Activated CD4-positive, CD25-positive, alpha-beta regulatory T cell (primary cell): Measurements from ENCODE around the gene XIST.
"Not testable (repeated sequence)": the region's sequence is repeated elsewhere in the genome, so short reads cannot be mapped to it uniquely, and the experiment has no call there.

Experiments used
- DNase-seq, 4 experiments: peaks; one replicate each; lab custom pipeline; 2025; lab: John Stamatoyannopoulos, UW

XIST gene

DNA sequence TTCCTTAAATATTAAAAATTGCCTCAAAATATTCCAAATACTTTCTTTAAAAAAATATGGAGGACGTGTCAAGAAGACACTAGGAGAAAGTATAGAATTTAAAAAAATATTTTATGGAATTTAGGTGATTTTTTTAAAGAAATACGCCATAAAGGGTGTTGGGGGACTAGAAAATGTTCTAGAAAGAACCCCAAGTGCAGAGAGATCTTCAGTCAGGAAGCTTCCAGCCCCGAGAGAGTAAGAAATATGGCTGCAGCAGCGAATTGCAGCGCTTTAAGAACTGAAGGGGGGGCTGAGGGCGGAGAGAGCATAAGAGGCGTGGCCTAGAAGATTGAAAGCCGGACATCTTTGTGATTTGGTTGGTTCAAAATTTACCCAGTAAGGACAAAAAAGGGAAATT, at the start of gene XIST:
Gene XIST (minus strand): TSS at position 248 of the 400 bp plus-strand sequence.
- DNase-seq: no peak

DNA sequence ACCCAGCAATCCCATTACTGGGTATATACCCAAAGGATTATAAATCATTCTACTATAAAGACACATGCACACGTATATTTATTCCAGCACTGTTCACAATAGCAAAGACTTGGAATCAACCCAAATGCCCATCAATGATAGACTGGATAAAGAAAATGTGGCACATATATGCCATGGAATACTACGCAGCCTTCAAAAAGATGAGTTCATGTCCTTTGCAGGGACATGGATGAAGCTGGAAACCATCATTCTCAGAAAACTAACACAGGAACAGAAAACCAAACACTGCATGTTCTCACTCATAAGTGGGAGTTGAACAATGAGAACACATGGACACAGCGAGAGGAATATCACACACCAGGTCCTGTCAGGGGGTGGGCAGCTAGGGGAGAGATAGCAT, 45.8 kb upstream of the XIST start:
- not testable (repeated sequence) for DNase-seq

DNA sequence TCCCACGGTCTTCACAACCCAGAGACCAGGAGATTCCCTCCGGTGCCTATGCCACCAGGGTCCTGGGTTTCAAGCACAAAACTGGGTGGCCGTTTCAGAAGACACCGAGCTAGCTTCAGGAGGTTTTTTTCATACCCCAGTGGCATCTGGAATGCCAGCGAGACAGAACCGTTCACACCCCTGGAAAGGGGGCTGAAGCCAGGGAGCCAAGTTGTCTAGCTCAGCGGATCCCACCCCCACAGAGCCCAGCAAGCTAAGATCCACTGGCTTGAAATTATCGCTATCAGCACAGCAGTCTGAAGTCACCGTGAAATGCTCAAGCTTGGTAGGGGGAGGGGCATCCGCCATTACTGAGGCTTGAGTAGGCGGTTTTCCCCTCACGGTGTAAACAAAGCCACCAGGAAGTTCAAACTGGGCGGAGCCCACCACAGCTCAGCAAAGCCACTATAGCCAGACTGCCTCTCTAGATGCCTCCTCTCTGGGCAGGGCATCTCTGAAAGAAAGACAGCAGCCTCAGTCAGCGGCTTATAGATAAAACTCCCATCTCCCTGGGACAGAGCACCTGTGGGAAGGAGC, 40.1 kb upstream of the XIST start:
- not testable (repeated sequence) for DNase-seq

DNA sequence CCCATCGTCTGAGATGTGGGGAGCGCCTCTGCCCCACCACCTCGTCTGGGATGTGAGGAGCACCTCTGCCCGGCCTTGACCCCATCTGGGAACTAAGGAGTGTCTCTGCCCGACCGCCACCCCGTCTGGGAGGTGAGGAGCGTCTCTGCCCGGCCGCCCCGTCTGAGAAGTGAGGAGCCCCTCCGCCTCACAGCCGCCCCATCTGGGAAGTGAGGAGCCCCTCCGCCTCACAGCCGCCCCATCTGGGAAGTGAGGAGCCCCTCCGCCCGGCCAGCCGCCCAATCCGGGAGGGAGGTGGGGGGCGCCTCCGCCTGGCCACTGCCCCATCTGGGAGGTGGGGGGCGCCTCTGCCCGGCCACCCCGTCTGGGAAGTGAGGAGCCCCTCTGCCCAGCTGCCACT, 29.7 kb upstream of the XIST start:
- DNase-seq: not testable (repeated sequence)

DNA sequence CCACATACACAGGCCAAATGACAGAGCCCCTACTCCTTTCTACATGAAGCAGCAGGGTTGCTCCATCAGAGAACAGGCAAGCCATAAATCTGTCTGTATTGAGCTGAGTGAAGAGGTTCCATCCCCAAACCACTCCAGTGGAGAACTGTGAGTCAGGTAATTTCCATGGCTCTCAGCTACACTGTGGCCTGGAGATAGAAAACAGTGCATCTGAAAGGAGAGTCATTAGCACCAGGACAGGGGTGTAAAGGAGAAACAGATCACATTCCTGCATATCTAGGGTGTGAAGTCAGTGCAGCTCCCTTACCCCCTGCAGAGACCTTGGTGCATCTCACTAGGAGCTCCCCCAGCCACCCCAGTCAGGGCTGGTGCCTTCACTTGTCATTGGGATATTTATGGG, 25.2 kb upstream of the XIST start:
- no peak for DNase-seq

DNA sequence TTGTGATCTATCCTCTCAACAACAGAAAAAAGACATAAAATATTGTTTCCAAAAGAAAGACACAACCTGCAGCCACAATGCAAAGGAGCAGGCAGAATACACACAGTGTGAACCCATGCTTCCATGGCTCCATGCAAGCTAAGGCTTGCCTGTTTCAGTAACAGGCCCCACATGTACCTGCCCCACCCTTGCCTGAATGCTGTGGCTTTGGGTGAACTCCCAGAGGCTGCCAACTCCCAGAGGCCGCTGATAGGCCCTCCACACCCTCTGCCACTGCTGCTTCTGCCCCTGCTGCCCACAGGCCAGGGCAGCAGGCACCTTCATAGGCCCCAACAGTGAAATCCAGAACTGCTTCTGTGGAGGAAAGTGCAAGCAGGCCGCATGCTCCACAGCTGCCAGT, 24.4 kb upstream of the XIST start:
- no peak for DNase-seq

DNA sequence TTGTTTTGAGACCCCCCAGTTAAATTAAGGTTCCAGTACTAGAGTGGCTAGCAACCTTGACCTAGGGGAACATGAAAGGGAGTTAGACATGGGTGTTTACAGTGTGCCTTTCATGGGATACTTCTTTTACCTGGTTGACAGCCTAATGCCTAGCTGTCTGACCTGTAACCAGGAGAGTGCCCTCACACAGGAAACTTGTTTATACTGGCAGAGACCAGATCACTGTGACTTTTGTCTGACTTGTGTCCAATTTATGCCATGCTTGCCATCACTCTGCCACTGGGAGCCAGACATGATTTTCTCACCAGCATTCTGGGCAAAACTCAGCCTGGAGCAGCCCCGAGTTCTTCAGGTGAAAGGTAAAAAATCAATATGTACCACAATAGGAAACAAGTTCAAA, 16.4 kb upstream of the XIST start:
- no peak for DNase-seq

DNA sequence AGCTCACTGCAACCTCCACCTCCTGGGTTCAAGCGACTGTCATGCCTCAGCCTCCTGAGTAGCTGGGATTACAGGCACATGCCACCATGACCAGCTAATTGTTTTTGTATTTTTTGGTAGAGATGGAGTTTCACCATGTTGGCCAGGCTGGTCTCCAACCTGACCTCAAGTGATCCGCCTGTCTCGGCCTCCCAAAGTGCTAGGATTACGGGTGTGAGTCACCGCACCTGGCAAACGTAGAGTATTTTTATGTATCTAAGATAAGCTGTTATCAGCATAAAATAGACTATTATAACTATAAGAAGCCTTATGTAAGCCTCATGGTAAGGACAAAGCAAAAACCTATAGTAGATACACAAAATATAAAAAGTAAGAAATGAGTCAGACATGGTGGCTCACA, 14.6 kb upstream of the XIST start:
- DNase-seq: no peak

DNA sequence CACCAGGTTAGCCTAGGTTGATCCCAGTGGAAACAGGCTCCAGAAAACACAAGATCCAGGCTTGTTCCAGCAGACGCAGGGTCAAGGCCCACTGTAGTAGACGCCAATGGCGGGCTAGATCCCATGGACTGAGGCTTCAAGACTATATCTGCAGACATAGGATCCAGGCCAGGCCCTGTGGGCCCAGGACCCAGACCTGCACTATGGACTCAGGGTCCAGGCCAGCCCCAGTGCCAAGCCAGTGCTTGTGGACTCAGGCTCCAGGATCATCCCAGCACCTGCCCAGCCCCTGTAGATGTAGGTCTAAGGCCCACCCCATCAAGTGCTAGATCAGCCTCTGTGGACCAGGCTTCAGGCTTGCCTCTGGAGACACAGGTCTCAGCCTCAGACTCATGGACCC, 11.3 kb upstream of the XIST start:
- DNase-seq: no peak

DNA sequence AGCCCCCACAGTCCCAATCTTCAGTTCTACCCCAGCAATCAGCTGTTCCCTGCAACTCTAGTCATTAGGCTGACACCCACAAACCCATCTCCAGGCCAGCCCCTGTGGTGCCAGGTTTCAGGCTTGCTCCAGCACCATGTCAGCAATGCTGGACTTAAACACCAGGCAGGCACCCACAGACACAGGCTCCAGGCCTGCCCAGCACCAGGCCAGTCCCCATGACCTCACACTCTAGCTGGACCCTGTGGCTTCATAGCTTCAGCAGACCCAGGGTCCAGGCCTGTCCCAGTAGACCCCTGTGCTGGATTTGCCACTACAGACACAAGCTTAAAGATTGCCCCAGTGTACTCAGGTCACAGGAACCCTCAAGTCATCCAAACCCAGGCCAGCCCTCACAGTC, 10.8 kb upstream of the XIST start:
- DNase-seq: no peak

DNA sequence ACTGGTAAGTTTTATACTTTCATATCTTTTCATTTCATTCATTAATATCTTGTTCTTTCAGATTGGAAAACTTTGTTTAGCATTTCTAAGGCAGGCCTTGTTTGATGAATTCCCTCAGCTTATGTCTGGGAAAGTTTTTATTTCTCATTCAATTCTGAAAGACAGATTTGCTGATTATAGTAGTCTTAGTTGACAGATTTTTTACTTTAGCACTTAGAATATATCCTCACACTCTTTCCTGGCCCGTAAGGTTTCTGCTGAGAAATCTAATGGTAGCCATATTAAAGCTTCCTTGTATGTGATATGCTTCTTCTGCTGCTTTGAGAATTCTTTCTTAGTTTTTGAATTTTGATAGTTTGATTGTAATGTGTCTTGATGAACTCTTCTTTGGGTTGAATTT, 7.1 kb upstream of the XIST start:
- no peak for DNase-seq

DNA sequence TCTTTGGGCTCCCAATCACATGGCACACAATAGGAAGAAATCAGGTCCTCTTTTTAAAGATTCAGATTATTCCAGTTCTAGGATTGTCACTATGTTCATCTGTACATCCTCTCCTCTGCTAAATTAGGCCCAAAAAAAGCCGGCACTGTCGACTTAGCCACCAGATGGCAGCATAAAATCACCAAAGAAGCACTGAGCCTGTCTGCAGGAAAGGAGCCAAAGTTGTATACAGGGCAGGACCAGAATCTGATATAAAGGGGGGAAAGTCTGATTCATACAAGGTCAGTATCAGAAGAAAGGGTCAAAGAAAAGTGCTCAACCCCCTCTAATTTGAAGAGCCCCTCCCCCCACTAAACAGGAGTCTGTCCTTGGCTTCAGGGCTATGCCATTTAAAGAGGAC, 3.0 kb upstream of the XIST start:
- DNase-seq: peak in 3 of 4 experiments; percentile 2 to 9 (median 2)

DNA sequence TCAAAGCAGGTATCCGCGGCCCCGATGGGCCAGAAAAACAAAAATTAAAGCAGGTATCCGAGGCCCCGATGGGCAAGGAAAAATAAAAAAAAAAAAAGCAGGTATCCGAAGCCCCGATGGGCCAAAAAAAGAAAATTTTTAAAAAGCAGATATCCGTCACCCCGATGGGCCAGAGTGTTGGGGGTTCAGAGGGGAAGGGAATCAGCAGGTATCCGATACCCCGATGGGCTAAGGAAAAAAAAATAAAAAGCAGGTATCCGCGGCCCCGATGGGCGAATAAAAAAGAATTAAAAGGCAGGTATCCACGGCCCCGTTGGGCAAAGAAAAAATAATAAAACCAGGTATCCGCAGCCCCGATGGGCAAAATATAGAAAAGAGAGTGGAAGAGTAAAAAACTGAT, 492 bp downstream of the XIST start:
- DNase-seq: no peak

DNA sequence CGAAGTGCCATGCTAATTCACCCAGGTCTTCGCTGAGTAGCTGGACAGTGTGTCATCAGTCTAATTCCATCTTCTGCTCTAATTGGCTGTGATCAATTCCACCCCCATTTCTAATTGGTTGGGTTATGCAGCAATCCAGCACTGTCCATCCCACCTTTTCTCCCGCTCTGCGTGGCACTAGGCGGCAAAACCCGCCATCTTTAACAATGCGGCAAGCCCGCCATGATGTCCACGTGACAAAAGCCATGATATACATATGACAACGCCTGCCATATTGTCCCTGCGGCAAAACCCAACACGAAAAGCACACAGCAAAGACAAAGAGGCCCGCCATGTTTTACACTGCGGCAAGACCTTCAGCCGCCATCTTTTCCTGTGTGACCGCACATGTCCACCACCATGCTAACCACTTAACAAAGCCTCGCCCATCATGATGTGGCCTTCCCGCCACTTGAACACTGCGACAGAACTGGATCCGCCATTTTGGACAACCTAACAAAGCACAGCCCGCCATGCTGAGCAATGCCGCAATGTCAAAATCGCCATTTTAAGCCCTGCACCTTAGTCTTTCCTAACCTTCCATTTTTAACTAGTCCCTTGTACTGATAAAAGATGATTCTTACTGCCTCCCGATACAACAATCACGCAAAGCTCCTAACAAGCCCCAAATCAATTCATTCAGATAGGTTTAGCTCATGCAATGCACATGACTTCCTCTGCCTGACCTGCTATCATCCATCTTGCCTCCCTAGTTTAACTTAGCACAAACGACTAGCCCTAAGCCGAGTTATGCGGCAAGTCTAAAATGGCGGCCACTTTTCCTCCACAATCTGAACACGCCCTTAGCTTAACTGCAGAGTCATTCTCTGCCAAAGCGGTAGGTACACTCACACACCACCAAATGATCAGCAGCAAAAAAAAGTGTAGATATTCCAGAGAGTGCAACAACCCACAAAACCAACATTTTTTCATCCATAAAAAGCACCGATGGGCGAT, 1.2 kb downstream of the XIST start:
- DNase-seq: no peak

DNA sequence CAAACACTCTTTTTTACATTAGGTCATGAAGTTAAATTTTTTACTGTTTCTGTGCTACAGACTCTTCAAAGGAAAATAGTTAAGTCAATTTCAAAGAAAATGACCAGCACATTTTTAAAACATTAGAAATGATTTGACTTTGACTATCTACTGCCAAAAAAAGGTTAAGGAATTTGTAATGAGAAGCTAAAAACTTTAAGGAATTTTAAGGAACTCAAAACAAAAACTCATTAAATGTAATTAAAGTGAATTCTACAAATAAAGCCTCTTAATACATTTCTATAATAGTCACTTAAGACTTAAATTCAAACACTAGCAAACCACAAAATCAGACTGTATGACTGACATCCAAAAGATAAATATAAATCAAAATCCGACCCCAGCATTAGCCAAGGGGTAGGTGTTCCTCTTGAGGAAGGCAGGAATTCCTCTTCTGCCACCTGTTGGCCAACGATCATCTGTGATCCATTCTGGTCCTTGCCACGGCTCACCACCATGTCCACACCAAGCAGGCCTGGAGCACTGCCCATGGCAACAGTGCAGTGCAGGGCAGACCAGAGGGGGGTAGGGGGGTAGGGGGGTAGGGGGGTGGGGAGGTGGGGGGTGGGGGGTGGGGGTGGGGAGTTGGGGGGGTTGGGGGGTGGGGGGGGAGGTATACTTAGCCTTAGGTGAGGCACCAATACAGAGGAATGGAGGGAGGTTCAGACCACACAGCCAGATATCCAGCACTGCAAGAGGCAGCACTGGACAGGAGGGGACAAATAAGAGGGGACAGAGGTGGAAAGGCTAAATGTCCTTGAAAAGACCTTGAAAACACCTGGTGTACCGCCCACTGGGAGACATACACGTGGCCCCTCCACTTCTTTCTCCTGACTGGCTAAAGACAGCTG, 2.1 kb downstream of the XIST start:
- no peak for DNase-seq

DNA sequence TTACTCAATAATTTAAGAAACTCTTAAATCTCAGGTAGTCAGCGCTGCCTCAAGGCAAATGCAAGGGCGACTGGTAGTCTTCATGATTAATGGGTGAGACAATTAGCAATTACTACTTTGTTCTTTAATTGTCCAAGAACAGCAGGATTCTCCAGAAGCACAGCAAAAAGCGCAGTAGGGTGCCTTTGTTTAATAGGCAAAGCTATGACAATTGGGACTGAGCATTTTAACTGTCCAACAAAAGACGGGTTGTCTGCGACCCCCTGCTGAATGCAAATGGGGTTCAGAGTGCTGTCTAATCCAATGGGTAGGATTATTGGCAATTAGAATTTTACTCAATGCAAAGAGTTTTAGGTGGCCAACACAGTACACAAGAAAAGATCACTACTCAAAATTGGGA, 3.4 kb downstream of the XIST start:
- DNase-seq: no peak

DNA sequence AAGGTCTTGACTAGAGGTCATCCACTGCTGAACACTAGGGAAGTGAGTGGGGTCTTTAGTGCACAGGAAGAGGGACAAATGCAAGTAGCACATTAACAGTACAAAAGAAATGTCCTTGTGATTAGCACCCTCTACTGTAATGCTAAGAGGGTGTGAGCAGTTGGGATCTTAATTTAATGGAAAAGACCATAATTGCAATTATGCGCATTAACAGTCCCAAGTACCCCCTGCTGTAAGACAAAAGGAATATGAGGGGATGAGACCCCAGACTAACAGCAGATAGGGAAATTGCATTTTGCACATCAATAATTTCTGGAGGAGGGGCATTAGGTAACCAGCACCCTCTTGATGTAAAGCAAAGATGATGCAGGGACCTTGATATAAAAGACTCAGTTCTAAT, 4.5 kb downstream of the XIST start:
- DNase-seq: no peak

DNA sequence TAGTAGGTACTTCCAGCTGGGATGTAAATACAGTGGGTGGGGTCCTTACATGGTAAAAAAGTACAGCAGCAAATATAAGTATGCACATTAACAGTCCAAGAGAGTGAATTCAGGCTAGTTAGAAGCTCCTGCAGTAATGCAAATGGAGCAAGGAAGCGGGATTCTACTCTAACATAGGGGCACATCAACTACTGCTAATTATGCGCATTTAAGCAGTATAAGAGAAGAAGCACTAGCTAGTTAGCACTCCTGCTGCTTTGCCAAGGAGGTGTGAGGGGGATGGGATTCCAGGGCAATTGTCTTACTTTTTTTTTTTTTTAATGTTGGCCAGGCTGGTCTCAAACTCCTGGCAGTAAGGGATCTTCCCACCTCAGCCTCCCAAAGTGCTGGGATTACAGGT, 5.4 kb downstream of the XIST start:
- no peak for DNase-seq

DNA sequence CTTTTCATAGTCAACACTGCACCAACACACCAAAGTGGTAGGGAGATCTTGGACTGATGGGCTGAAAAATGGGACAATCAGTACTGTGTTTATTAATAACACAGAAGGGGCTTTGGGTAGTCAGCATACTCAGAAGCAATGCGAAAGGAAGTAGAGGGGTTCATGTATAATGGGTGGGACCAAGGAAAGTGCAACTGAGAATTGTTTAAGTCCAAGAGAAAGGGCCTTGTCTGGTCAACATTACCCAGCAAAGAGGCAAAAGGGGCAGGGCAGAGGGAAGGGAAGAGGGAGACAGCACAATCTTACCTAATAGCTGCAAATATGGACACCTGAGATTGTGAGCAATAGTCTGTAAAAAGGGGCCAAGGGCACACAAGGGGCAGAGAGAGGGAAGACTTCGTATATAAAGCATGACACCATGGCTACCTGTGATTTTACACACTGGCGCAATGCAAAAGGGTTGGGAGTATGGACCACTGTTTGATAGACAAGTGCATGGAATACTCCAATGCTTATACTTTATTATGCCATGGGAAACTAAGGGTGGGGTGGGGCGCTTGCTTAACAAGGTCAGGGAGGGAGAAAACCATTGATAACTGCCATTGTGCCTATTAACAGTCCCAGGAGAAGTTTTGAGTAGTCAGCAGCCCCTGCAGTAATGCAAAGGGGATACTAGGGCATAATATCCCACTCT, 9.8 kb downstream of the XIST start:
- DNase-seq: no peak

DNA sequence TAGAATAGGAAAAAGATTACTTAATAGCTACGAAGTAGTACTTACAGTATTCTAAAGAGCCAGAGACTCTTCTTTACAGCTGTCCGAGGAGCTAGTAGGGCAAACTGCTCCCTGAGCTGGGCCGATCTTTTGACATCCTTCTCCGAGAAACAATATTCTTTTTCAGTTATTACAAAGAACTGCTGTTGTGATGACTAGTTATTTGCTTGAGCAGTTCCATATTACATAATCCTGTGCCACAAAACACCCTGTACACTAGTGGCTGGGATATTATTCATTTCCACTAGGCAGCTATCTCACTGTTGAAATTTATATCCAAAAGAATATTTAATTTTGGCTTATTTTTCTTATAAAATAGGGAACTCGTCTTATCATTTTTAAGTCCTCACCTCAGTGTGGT, 11.2 kb downstream of the XIST start:
- no peak for DNase-seq

DNA sequence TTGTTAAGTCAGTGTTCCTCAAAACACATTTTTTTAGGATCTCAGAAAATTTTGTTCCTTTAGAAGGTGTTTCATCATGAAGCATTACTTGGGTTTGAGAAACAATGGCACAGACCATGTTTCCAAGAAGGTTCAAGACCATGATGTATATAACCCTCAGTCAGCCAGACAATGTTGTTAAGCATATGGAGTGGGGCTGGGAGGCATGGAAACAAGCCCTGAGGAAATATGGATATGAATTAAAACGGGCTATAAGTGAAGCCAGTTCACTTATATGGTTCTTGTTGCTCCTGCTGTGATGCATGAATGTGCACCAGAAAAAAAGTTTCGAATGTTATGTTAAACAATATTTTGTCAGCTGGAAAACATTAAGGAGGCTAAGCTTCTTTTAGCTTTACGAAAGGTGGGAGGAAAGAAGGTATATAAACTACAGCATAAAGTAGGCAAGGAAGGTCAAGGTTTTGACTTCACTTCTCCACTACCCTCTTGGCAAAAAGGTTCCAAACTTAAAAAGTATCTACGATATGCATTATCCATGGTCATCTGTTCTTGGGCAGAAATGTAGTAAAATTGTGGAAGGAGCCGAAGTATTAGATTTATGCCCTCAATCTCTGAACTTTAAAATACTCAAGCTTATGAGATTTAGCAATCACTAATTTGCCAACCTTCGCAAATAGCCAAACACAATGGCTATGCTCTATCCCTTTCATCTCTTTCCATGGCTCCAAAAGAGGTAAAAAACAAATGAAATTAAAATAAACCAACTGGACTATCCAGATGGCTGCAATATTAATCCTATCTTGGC, 12.2 kb downstream of the XIST start:
- no peak for DNase-seq
